GM18861 (cell line): Measurements from ENCODE around the gene PEDS1.
A peak's percentile ranks its signal among the peaks of the same experiment; 100 is the strongest.
"Not testable (repeated sequence)": the region's sequence is repeated elsewhere in the genome, so short reads cannot be mapped to it uniquely, and the experiment has no call there.

ENCODE experiments used
- ATAC-seq: cut with Tn5 transposase; IDR thresholded peaks from one replicate; pipeline ENCODE4 v1.9.1; 2021; ENCODE audit not compliant: unreplicated experiment

Gene PEDS1

DNA sequence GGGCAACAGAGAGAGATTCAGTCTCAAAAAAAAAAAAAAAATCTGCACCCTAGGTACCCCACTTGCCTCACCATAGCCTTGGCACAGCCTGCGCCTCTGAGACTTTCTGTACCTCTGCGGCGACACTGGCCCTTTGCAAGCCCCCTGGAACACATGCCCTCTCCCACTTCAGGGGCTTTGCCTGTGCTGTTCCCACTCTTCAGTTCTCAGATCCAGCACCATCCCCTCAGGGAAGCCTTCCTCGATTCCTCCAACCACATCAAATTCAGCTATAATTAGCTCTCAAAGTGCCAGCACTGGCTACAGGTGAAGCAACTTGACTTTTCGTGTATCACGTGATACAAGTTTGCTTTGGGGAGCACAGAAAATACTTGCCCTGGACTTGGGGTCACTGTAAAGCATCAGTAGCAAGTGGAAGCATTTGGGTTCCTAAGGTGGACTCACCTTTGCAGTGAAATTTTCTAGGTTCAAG lies 38.4 kb downstream of the PEDS1 start:
- no peak for ATAC-seq

DNA sequence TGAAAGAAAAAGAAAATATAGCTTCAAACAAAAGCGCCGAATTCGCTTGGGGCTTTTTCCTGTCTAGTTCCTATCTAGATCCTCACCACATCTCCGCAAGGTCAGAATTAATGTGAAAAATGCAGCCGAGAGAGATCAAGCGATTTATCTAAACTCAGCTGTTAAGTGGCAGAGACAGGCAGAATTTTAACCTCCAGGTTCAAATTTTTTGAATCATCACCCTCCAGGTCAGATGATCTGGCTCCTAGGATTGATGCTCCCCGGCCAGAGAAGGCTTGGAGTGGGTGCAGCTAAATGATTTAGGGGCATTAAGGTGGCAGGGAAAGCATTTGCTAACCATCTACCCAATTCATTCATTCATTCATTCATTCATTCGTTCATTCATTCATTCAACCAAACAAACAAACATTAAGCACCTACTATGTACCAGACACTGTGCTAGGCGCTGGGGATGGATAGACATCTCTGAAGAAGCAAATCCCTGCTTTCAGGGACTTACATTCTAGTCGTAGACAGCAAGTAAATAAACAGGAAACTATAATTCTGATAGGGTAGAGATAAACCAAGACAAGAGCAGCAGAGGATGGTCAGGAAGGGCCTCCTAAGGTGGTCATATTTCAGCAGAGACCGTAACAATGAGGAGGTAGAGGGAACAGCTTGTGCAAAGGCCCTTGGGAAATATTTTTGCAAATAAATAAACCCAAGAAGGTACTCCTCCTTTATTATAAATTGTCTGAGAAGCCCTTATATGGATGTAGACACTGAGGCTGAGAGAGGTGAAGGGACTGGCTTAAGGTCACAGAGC lies 39.9 kb downstream of the PEDS1 start:
- ATAC-seq = no peak

- ATAC-seq = peak; percentile 22
Measured at GRCh38 chr20:50112512-50113419, 40.8 kb downstream of the PEDS1 start, which contains the start of gene UBE2V1. Gene UBE2V1, minus strand, starts transcription at chr20:50113150. Its CDS starts 22 bp downstream, at chr20:50113128.

GRCh38 chr20:50111829-50112495 lies 41.6 kb downstream of the PEDS1 start:
- ATAC-seq = no peak

- no peak for ATAC-seq
Measured at GRCh38 chr20:50111120-50111828, 42.2 kb downstream of the PEDS1 start.

DNA sequence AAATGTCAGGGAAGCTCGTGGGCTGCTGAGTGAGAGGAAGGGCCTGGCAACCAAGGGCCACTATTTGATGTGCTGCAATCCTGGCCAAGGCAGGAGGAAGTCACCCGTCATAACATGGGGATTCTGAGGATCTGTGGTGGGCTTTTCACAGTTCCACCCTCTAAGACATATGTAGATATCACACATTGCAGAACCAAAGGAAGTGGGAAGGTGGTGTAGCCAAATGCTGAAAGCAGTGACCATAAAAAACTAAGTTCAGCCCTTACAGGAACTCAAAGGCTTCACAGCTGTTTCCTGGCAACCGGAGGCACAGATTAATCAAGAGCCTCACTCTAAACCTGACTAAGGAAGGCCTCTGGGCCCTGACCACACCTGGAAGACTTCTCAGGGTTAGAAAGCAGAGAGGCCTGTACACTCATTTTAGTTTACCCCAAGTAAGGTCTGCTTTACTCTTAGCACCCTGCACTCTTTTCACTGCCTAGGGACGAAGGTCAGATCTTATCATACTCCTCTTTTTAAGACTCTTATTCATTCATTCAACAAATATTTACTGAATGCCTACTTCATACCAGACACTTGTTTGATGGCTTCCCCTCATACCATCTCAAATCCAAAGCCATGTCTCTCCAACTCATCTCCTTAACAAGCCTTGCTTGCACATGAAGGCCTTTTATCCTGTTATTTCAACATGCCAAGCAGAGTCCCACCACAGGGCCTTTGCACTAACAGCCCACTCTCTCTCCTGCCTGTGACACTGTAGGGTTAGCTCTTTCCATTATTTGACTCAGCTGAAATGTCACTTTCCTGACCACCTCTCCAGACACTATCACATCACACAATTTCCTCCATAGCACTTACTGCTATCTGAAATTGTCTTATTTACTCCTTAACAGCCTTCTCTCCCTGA lies 43.1 kb downstream of the PEDS1 start:
- peak; percentile 40 for ATAC-seq

DNA sequence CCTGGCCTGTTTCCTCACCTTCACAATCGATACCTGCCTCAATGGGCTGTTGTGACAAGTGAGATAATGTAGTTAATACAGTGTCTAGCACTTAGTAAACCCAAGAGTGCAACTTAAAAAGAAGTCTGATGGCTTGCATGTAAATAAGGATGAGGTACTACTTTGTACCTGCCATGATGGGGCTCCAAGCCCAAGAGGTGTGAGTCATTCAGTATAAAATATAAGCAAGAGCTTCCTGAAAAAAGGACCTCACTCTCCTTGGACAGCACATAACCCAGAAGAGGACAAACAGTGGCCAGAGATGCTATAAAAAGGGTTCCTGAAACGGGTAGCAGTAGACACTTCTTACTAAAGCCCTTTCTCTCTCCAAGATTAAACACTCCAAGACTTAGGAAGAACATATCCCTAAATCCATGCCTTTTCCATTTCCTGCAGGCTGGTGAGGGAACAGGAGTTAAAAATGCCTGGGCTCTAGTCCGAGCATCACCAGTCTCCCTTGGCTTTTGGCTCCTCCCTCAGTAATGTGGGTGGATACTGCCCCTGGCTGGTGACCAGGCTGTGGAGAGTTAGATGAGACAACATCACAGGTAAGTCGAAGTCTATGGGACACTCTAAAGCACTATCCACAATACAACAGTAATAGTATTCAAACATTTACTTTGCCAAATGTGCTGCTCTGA lies 44.8 kb downstream of the PEDS1 start:
- ATAC-seq = no peak

- ATAC-seq = no peak
Measured at GRCh38 chr20:50107796-50108331, 45.7 kb downstream of the PEDS1 start.

DNA sequence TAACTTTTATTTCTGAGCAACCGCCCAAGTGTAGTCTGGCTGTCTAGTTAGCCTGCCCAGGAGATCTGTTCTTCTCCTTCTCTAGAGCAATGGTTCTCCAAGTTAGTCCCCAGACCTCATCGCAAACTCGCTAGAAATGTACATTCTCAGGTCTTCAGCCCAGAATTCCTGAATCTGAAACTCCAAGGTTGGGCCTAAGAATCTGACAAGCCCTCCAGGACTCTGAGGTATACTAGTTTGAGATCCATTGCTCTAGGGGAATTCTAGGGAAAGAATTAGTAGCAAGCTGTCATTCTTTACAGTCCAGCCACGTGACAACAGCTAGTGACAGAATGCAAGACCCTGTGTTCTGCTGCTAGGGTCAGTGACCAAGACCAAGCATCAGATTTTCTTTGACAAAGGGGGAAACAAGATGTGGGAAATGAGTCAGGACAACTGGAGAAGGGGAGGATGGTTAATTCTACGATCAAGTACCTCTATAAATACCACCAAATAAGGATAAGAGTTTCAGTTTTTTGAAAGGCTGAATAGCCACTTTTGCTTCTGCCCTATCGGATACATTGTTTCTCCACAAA lies 46.4 kb downstream of the PEDS1 start:
- ATAC-seq = no peak

GRCh38 chr20:50106669-50107068 lies 46.9 kb downstream of the PEDS1 start:
- ATAC-seq = not testable (repeated sequence)
